Neural progenitor cell (in vitro differentiated cells): Measurements from ENCODE around the gene GP9. TPM values are rescaled to one million over a fixed set of nuclear protein-coding genes. Genes with fewer than 3 reads are reported as not detected.
"Not testable (repeated sequence)": the region's sequence is repeated elsewhere in the genome, so short reads cannot be mapped to it uniquely, and the experiment has no call there.

Experiments used
- DNase-seq: peaks from one replicate; pipeline ENCODE4 v3.0.0-alpha.2; 2016; ENCODE audit warnings: low spot score
- H2AFZ ChIP-seq: fragments of 200-600 bp; sonication (generic); replicated peaks from 2 replicates; pipeline ENCODE4 v1.6.1; 2016; ENCODE audit warnings: antibody characterized with exemption
- H3F3A ChIP-seq: fragments of 200-600 bp; sonication (generic); 2 replicates; pipeline ENCODE4 v1.6.1; 2016; ENCODE audit warnings: antibody characterized with exemption, low read depth
- H3K27ac ChIP-seq: fragments of 200-600 bp; sonication (generic); 2 replicates; pipeline ENCODE4 v1.5.1; 2016; ENCODE audit warnings: mild to moderate bottlenecking
- H3K27me3 ChIP-seq: fragments of 200-600 bp; sonication (generic); 2 replicates; pipeline ENCODE4 v1.6.1; 2016; ENCODE audit warnings: mild to moderate bottlenecking, moderate library complexity
- H3K36me3 ChIP-seq: fragments of 200-600 bp; sonication (generic); 2 replicates; pipeline ENCODE4 v1.5.1; 2016
- H3K4me1 ChIP-seq: fragments of 200-600 bp; sonication (generic); 2 replicates; pipeline ENCODE4 v1.6.1; 2016; ENCODE audit warnings: mixed run types
- H3K4me2 ChIP-seq: fragments of 200-600 bp; sonication (generic); 2 replicates; pipeline ENCODE4 v1.6.1; 2016
- H3K4me3 ChIP-seq: fragments of 200-600 bp; sonication (generic); 2 replicates; pipeline ENCODE4 v1.5.1; 2016
- H3K79me2 ChIP-seq: fragments of 200-600 bp; sonication (generic); 2 replicates; pipeline ENCODE4 v1.6.1; 2016; ENCODE audit warnings: low read depth
- H3K9ac ChIP-seq: fragments of 200-600 bp; sonication (generic); 2 replicates; pipeline ENCODE4 v1.6.1; 2016
- H3K9me3 ChIP-seq: fragments of 200-600 bp; sonication (generic); 2 replicates; pipeline ENCODE4 v1.5.1; 2016; ENCODE audit warnings: low read depth
- H4K20me1 ChIP-seq: fragments of 200-600 bp; sonication (generic); 2 replicates; pipeline ENCODE4 v1.6.1; 2016; ENCODE audit warnings: low read depth
- H3K27ac Mint-ChIP-seq: 3 replicates; pipeline ENCODE4 v1.8.0; 2021; ENCODE audit warnings: mixed read lengths
- H3K27me3 Mint-ChIP-seq: 2 replicates; pipeline ENCODE4 v1.8.0; 2022; ENCODE audit warnings: low read depth, mild to moderate bottlenecking, inconsistent platforms, moderate library complexity, mixed read lengths; ENCODE audit not compliant: insufficient read depth
- H3K36me3 Mint-ChIP-seq: 3 replicates; pipeline ENCODE4 v1.8.0; 2021; ENCODE audit warnings: mixed read lengths
- H3K4me1 Mint-ChIP-seq: 3 replicates; pipeline ENCODE4 v1.8.0; 2021; ENCODE audit warnings: mixed read lengths
- H3K4me3 Mint-ChIP-seq: 3 replicates; pipeline ENCODE4 v1.8.0; 2021; ENCODE audit warnings: mild to moderate bottlenecking, moderate library complexity, mixed read lengths
- H3K9me3 Mint-ChIP-seq: 3 replicates; pipeline ENCODE4 v1.8.0; 2020; ENCODE audit warnings: mixed read lengths
- CTCF ChIP-seq: fragments of 200-600 bp; sonication (generic); IDR thresholded peaks from 2 replicates; pipeline ENCODE4 v1.5.1; 2017; ENCODE audit warnings: antibody characterized with exemption, mild to moderate bottlenecking
- EZH2 ChIP-seq: fragments of 200-600 bp; sonication (generic); IDR thresholded peaks from 2 replicates; pipeline ENCODE4 v1.6.1; 2017; ENCODE audit warnings: antibody characterized with exemption, mild to moderate bottlenecking, moderate library complexity
- EZH2phosphoT487 ChIP-seq: fragments of 200-600 bp; sonication (generic); IDR thresholded peaks from 2 replicates; pipeline ENCODE4 v1.6.1; 2017; ENCODE audit warnings: antibody characterized with exemption
- total RNA-seq: library from RNA; depleted of rRNA; stranded (reverse); fragments of >200 nt; gene quantifications from 2 replicates; pipeline ENCODE4 v1.2.3, GENCODE V29; 2015; ENCODE audit warnings: low replicate concordance

Gene GP9
- total RNA-seq, 1 donor from 2014 or later: not detected

- H3K27ac Mint-ChIP-seq: no peak overlapping the region
- Histone ChIP-seq H3K27me3 (no peaks in the 10 kb centered on the region), H3K4me2 (no peak overlapping the region), H3K4me3 (no peak overlapping the region), H3K36me3 (no peaks in the 10 kb centered on the region), H3K9ac (no peak overlapping the region), H3K27ac (no peak overlapping the region), H3K79me2 (no peaks in the 10 kb centered on the region), H3K9me3 (no peaks in the 10 kb centered on the region), H3F3A (no peaks in the 10 kb centered on the region), H4K20me1 (no peaks in the 10 kb centered on the region), H2AFZ (no peak overlapping the region), H3K4me1 (no peaks in the 10 kb centered on the region)
- no peak overlapping the region for H3K4me3 Mint-ChIP-seq
- H3K36me3 Mint-ChIP-seq: no peaks in the 10 kb centered on the region
- peaks cover 2% of the 10 kb centered on the region for H3K4me1 Mint-ChIP-seq
- TF ChIP-seq EZH2 (no peak), CTCF (no peak), EZH2phosphoT487 (no peak)
- H3K27me3 Mint-ChIP-seq: peaks cover 5% of the 10 kb centered on the region
- no peaks in the 10 kb centered on the region for H3K9me3 Mint-ChIP-seq
- DNase-seq: no peak
Measured at GRCh38 chr3:129063841-129064482, 3.4 kb downstream of the GP9 start.

GRCh38 chr3:129065016-129065719 is 4.6 kb downstream of the GP9 start:
- Histone ChIP-seq H3K27ac (no peak overlapping the region), H3F3A (no peaks in the 10 kb centered on the region), H3K36me3 (no peaks in the 10 kb centered on the region), H3K79me2 (no peaks in the 10 kb centered on the region), H3K4me3 (no peak overlapping the region), H3K4me1 (no peaks in the 10 kb centered on the region), H3K4me2 (no peak overlapping the region), H3K27me3 (no peaks in the 10 kb centered on the region), H3K9ac (no peak overlapping the region), H3K9me3 (no peaks in the 10 kb centered on the region), H2AFZ (no peak overlapping the region), H4K20me1 (no peaks in the 10 kb centered on the region)
- no peak for TF ChIP-seq EZH2phosphoT487
- no peak for TF ChIP-seq EZH2
- no peak for TF ChIP-seq CTCF
- H3K9me3 Mint-ChIP-seq: no peaks in the 10 kb centered on the region
- H3K4me3 Mint-ChIP-seq: no peak overlapping the region
- no peaks in the 10 kb centered on the region for H3K36me3 Mint-ChIP-seq
- peak overlapping the region; percentile 35 for H3K27ac Mint-ChIP-seq
- peaks cover 6% of the 10 kb centered on the region for H3K27me3 Mint-ChIP-seq
- no peak for DNase-seq
- H3K4me1 Mint-ChIP-seq: no peaks in the 10 kb centered on the region

- H3K27me3 ChIP-seq: no peaks in the 10 kb centered on the region
- Mint-ChIP-seq H3K27me3 (peaks cover 6% of the 10 kb centered on the region), H3K4me1 (no peaks in the 10 kb centered on the region), H3K27ac (peak overlapping the region; percentile 35), H3K9me3 (no peaks in the 10 kb centered on the region), H3K4me3 (no peak overlapping the region), H3K36me3 (no peaks in the 10 kb centered on the region)
- H3F3A ChIP-seq: no peaks in the 10 kb centered on the region
- H3K4me3 ChIP-seq: no peak overlapping the region
- TF ChIP-seq EZH2 (no peak), CTCF (no peak), EZH2phosphoT487 (no peak)
- H2AFZ ChIP-seq: no peak overlapping the region
- H3K4me1 ChIP-seq: no peaks in the 10 kb centered on the region
- no peak overlapping the region for H3K27ac ChIP-seq
- no peaks in the 10 kb centered on the region for H3K9me3 ChIP-seq
- H3K9ac ChIP-seq: no peak overlapping the region
- no peak for DNase-seq
- H3K36me3 ChIP-seq: no peaks in the 10 kb centered on the region
- no peak overlapping the region for H3K4me2 ChIP-seq
- H4K20me1 ChIP-seq: no peaks in the 10 kb centered on the region
- no peaks in the 10 kb centered on the region for H3K79me2 ChIP-seq
Measured at GRCh38 chr3:129065720-129066073, 5.1 kb downstream of the GP9 start.

GRCh38 chr3:129067719-129068118 is 7.1 kb downstream of the GP9 start:
- H3K79me2 ChIP-seq, H3K4me1 ChIP-seq, H4K20me1 ChIP-seq, H3K27me3 ChIP-seq, H3K9me3 Mint-ChIP-seq, H3K9me3 ChIP-seq, H3K4me3 ChIP-seq, H3K27me3 Mint-ChIP-seq, H3K4me1 Mint-ChIP-seq, H3K9ac ChIP-seq, H3K4me3 Mint-ChIP-seq, H3K36me3 ChIP-seq, DNase-seq, H3K4me2 ChIP-seq, H3K36me3 Mint-ChIP-seq, H3K27ac Mint-ChIP-seq, H3K27ac ChIP-seq, H3F3A ChIP-seq: not testable (repeated sequence)
- H2AFZ ChIP-seq: peak overlapping the region; percentile 34
